CD4-positive, alpha-beta T cell treated with Interleukin-1 beta for 1 hour (primary cell): ENCODE results near the gene DTNB.
"Not testable (repeated sequence)": the region's sequence is repeated elsewhere in the genome, so short reads cannot be mapped to it uniquely, and the experiment has no call there.

Experiments
- DNase-seq, 2 donors: peaks; one replicate each; pipeline ENCODE4 v3.0.0-alpha.2; 2020 to 2022

DTNB gene

DNA sequence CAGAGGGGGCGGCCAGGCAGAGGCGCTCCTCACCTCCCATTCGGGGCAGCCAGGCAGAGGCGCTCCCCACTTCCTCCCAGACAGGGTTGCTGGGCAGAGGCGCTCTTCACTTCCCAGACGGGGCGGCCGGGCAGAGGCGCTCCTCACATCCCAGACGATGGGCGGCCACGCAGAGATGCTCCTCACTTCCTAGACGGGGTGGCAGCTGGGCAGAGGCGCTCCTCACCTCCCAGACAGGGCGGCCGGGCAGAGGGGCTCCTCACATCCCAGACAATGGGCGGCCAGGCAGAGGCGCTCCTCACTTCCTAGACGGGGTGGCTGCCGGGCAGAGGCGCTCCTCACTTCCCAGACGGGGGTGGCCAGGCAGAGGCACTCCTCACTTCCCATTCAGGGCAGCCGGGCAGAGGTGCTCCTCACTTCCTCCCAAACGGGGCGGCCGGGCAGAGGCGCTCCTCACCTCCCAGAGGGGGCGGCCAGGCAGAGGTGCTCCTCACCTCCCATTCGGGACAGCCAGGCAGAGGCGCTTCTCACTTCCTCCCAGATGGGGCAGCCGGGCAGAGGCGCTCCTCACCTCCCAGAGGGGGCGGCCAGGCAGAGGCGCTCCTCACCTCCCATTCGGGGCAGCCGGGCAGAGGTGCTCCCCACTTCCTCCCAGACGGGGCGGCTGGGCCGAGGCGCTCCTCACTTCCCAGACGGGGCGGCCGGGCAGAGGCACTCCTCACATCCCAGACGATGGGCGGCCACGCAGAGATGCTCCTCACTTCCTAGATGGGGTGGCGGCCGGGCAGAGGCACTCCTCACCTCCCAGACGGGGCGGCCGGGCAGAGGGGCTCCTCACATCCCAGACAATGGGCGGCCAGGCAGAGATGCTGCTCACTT lies 137.7 kb downstream of the DTNB start:
- DNase-seq: not testable (repeated sequence)

DNA sequence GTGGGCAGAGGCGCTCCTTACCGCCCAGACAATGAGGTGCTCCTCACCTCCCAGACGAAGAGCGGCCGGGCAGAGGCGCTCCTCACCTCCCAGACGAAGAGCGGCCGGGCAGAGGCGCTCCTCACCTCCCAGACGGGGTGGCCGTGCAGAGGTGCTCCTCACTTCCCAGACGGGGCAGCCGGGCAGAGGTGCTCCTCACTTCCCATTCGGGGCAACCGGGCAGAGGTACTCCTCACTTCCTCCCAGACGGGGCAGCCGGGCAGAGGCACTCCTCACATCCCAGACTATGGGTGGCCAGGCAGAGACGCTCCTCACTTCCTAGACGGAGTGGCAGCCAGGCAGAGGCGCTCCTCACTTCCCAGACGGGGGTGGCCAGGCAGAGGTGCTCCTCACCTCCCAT lies 138.4 kb downstream of the DTNB start:
- DNase-seq: not testable (repeated sequence)

GRCh38 chr2:25534455-25534854 lies 138.9 kb downstream of the DTNB start:
- DNase-seq: no peak

GRCh38 chr2:25533771-25534170 lies 139.6 kb downstream of the DTNB start:
- not testable (repeated sequence) for DNase-seq

DNA sequence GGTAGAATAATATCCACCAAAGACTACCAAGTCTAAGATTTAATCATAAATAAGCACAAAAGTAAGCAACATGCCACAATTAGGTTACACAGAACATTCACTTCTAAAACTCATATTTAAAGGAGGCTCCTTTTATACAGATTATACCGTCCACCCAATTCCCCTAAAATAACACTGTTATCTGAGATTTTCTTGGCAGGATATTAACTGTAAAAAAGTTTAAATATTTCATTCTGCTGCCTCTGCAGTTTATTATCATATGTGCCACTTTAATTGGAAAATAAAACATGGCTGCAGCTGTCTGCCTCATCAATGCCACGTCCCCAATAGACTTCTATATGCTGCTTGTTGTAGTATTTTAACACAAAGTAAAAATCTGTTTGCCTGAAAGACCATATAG lies 140.9 kb downstream of the DTNB start:
- no peak for DNase-seq

GRCh38 chr2:25529034-25529433 lies 144.3 kb downstream of the DTNB start:
- no peak for DNase-seq

DNA sequence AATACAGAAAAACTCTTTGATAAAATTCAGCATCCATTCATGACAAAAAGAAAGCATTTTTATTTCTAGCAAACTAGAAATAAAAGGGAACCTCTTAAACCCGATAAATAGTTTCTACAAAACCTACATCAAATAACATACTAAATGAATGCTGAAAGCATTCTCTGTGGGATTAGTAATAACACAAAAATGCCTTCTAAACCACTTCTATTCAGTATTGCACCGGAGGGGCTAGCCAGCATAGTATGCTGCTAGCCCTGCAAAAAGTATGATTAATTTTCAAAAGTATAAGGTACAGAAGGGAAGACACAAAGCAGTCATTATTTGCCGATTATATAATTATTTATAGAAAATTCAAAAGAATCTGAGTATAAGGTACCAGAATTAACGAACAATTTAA lies 145.2 kb downstream of the DTNB start:
- DNase-seq: no peak

DNA sequence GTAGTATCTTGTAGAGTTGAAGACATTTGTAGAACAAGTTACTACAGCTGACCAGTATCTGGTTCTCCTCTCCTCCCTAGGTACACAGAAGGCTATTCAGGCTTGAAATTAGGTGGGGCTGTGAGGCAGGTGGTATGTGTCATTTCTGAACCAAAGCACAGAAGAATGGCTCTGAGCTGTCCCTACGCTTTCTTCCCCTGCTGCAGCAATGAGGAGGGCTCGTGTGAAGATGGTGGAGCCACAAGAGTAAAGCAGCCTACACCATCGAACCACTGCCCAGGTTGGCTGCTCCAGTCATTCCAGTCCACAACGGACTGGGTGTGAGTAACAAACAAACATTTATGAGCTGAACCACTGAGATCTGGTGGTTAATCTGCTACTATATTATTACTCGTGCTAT lies 148.9 kb downstream of the DTNB start:
- DNase-seq: no peak

DNA sequence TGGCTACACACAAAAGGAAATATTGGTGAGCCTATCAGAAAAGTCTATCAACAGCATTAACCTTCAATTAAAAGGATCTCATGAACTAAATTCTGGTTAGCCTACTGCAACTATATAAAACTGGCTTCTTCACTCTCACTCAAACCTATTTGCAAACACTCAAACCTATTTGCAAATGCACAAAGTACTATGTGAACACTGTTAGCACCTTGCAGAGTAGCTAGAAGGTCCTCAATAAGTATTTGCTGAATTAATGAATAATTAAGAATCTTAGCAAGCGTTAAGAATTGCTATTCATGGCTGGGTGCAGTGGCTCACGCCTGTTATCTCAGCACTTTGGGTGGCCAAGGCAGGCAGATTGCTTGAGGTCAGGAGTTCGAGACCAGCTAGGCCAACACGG lies 150.3 kb downstream of the DTNB start:
- no peak for DNase-seq

DNA sequence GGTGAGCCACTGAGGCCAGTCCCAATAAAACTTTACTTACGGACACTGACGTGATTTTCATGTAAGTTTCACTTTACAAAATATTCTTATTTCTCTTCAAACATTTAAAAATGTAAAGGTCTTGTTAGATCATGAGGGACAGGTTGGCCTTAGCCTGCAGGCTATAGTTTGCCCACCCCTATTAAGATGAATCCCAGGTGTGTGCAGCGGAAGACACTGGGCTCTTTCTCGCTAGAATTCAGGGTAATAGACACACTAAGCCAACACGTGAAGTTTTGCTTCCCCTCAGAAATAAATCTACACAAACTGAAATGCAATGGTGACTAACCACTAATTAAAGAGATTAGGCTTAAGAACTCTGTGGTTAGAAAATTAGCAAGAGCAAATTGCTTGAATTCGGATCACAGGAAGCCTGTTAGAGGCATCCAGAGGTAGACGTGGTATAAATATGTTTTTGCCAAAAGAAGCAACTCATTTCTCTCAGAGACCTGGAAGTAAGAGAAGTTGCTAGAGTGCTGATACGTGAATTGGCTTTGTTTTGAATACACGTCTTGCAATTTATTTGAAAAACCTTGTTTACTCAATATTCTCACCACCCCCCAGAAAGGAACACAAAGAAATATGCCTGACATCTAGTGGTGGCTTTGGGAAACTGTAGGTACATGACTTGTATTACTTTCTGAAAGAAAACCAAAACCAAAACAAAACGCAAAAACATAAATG lies 151.6 kb downstream of the DTNB start:
- DNase-seq: peak; percentile 31 to 81

DNA sequence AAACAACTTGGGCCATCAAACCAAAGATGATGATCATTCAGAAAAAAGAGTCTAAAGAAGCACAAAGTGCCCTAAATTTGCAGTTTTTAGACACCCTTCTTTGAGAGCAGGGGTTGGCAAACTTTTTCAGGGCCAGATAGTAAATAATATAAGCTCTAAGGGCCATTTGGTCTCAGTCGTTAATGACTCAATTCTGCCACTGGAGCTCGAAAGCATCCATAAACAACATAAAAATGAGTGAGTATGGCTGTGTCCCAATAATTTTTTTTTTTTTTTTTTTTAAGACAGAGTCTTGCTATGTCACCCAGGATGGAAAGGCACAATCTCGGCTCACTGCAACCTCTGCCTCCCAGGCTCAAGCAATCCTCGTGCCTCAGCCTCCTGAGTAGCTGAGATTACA lies 152.3 kb downstream of the DTNB start:
- DNase-seq: no peak

- DNase-seq: no peak
Observed at GRCh38 chr2:25517701-25518100, 155.7 kb downstream of the DTNB start.

- DNase-seq: no peak
Observed at GRCh38 chr2:25514043-25514637, 159.2 kb downstream of the DTNB start.

DNA sequence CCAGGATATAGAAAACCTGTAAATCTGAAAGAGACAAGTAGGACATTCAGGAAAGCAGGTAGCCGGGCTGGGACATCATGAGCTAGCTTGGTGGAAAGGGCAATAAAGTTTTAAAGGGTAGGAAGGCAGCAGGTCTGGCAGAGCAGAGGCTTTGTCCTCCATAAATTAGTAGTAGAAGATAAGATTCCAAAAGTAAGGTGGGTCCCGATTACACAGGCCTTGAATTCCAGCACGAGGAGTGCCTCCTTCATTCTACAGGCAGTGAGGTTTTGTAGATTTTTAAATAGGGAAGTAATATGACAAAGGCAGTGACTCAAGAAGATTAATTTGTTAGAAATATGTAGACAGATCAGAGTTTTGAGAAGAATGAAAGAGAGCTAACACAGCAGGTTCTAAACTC lies 160.7 kb downstream of the DTNB start:
- DNase-seq: no peak

DNA sequence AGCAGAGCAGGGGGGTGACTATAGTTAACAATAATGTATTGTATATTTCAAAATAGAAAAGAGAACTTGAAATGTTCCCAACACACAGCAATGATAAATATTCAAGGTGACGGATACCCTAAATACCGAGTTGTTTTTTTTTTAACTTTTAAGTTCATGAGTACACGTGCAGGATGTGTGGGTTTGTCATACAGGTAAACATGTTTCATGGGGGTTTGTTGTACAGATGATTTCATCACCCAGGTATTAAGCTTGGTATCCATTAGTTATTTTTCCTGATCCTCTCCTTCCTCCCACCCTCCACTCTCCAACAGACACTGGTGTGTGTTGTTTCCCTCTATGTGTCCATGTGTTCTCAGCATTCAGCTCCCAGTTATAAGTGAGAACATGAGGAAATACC lies 167.2 kb downstream of the DTNB start:
- DNase-seq: no peak

DNA sequence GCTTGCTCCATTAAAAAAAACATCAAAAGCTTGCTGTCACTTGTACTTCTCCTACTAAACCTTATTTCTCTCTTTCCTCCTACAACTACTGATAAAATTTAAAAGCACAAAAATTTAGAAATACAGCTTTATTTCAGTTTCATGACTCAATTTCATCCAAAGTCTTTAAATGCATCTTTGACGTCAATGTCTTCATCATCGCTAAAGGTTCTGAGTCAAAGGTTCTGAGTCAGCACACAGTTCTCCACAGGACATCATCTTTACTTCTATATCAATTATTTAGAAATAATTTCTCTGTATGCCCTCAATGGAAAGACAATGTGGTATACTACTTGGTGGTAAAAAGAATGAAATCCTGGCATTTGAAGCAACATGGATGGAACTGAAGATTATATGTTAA lies 167.8 kb downstream of the DTNB start:
- DNase-seq: no peak

- no peak for DNase-seq
Observed at GRCh38 chr2:25505182-25505581, 168.2 kb downstream of the DTNB start.

- DNase-seq: no peak
Observed at GRCh38 chr2:25504266-25504665, 169.1 kb downstream of the DTNB start.

GRCh38 chr2:25499157-25499556 lies 174.2 kb downstream of the DTNB start:
- DNase-seq: no peak

GRCh38 chr2:25497918-25498407 lies 175.4 kb downstream of the DTNB start:
- no peak for DNase-seq

GRCh38 chr2:25497229-25497917 lies 176.0 kb downstream of the DTNB start:
- no peak for DNase-seq

DNA sequence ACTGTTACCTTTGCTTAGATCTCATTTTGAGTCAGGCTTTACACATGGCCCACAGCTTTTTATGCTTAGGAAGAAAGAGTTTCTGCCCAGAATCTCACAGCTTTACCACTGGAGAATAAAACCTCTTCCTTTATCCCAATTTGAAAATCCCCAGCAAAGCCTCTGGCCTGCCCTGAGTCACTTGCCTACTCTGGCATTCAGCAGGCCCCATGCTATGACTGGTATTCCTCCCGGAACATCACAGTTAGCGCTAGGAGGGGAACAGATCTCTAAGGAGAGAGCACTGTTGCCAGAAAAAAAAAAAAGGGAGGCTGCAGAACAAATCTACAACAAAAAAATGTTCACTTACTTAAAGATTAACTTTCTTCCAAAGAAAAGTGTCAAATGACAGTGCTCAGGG lies 178.8 kb downstream of the DTNB start:
- no peak for DNase-seq

DNA sequence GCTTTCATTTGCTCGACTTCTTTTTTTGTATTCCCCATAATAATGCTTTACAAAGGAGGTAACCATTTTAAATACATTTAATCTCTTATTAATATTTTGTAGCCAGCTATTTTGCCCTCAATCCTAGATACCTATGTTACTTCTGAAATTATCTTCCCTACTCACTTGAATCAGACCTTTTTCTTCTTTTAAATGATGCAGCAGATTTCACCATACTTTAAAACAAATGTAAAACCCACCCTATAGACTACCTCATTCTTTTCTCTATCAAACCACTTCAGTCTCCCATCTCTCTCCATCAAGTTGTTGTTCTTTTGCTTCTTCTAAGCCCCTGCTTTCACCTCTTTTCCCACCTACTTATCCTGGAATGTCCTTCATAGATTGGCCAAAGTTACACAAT lies 180.2 kb downstream of the DTNB start:
- DNase-seq: no peak
